H1 (cell line): ENCODE results near the gene PDE2A. TPM values are rescaled to one million over a fixed set of nuclear protein-coding genes. Genes with fewer than 3 reads are reported as not detected.

Experiments used
- SIRT6 ChIP-seq: IDR thresholded peaks from one replicate; pipeline ENCODE4 v1.7.1; 2012; ENCODE audit warnings: low read length, inconsistent platforms
- microRNA counts: library from miRNA; unstranded; fragments of <30 nt; microRNA quantifications from one replicate; lab custom pipeline; 2015
- microRNA-seq, 2 experiments: library from miRNA; unstranded; fragments of <30 nt; microRNA quantifications; one replicate each; pipeline versions ENCODE4 to v1.2.0, GENCODE V29; 2016 to 2020; ENCODE audit warnings: borderline microRNAs expressed in 2 of 2, borderline number of aligned reads in 2 of 2, borderline replicate concordance in 1 of 2
- polyA plus RNA-seq, 7 experiments: library from polyadenylated mRNA; depleted of rRNA in 3 of 7; stranded (reverse) in 5 of 7; unstranded in 2 of 7; fragments of >200 nt in 5 of 7; fragments of 200-250 nt in 2 of 7; gene quantifications; 1 replicate in 5 of 7; 2 replicates in 1 of 7; 4 replicates in 1 of 7; pipeline versions ENCODE4 v1.2.1 to v1.2.3, GENCODE V29; 2011 to 2013; ENCODE audit warnings: missing spikeins in 2 of 7, mixed read lengths in 2 of 7
- small RNA-seq: library from polyadenylated mRNA; stranded (forward); fragments of <200 nt; extraction: miRNeasy Mini kit (QIAGEN cat#:217004); gene quantifications from one replicate; pipeline ENCODE3, GENCODE V24; 2013; ENCODE audit not compliant: insufficient read depth
- total RNA-seq: library from RNA; stranded (reverse); fragmentation: NEBNext Ultra II Directional; extraction: Animal tissue kit (Norgen Biotek cat#: 25700); gene quantifications from 2 replicates; pipeline ENCODE4 v1.2.1, GENCODE V29; 2021

Gene PDE2A
- total and polyA plus RNA-seq, 2 of the 8 experiments (the other 6 are each of a cell fraction or from before 2014, with no cell fraction given): 3.4 to 7.1 TPM

- TF ChIP-seq SIRT6: no peak
Observed at GRCh38 chr11:72528121-72528520, 146.1 kb downstream of the PDE2A start (continued).

MicroRNAs encoded within 50 kb of the gene (microRNA counts, 767-probe panel; counts per million panel counts)
- microRNA hsa-miR-139-3p (lab: Ali Mortazavi, UCI) (879 counts per million, percentile 95 among the panel's probes with 10 or more counts), microRNA hsa-miR-139-5p (lab: Ali Mortazavi, UCI) (879 counts per million, percentile 95 among the panel's probes with 10 or more counts)

Small RNAs within 50 kb of the gene (microRNA-seq; reads per million reads assigned to microRNA genes)
- gene MIR139: 17.5 to 19.7 reads per million in 2 experiments

Small RNAs within 50 kb of the gene (small RNA-seq; reads per million reads assigned to genes)
- gene MIR139: 5.1 reads per million, percentile 63 among the genes with 10 or more reads in this experiment
- gene RNU7-105P: not detected

Other genes with a start within 250 kb of the PDE2A start
- 24.0 and 28.1 TPM in 2 replicates for gene CLPB, start 239.9 kb downstream of the PDE2A start, total RNA-seq
- gene CLPB, start 239.9 kb downstream of the PDE2A start, polyA plus RNA-seq (2011; rRNA removed): 10.1 and 10.7 TPM in 2 replicates
- gene ARAP1, start 78.0 kb upstream of the PDE2A start, total RNA-seq: 59.5 and 61.6 TPM in 2 replicates
- gene ARAP1, start 78.0 kb upstream of the PDE2A start, polyA plus RNA-seq (2011; rRNA removed): 25.7 and 39.9 TPM in 2 replicates
- gene STARD10, start 119.6 kb upstream of the PDE2A start, total RNA-seq: 23.7 and 25.3 TPM in 2 replicates
- 35.7 and 57.1 TPM in 2 replicates for gene STARD10, start 119.6 kb upstream of the PDE2A start, polyA plus RNA-seq (2011; rRNA removed)
- gene ATG16L2, start 140.0 kb upstream of the PDE2A start, total RNA-seq: 11.0 and 11.7 TPM in 2 replicates
- gene ATG16L2, start 140.0 kb upstream of the PDE2A start, polyA plus RNA-seq (2011; rRNA removed): 18.5 and 23.4 TPM in 2 replicates